IMR-90 (cell line): Measurements from ENCODE around the gene ANKMY1. TPM values are rescaled to one million over a fixed set of nuclear protein-coding genes. Genes with fewer than 3 reads are reported as not detected.

Source experiments
- ATAC-seq: fragments of 200-7000 bp; cut with Tn5 transposase; 2 replicates; pipeline ENCODE4 v1.9.1; 2020; ENCODE audit warnings: low read depth, mild to moderate bottlenecking, moderate library complexity
- BruUV-seq: library from RNA; stranded (reverse); fragments of 400-500 nt; replicated peaks from 2 replicates; lab custom pipeline; 2021; lab: Mats Ljungman, UMichigan
- CTCF ChIA-PET: fragments of 300-600 bp; formaldehyde crosslinking; extraction: SDS; loops from one replicate; lab custom pipeline; 2021; ENCODE audit warnings: antibody characterized with exemption; lab: Yijun Ruan, JAX
- POLR2A ChIA-PET: fragments of 300-600 bp; sonication (Branson Sonifier 250); formaldehyde crosslinking; loops from one replicate; lab custom pipeline; 2022; ENCODE audit warnings: antibody characterized with exemption; ENCODE audit not compliant: unreplicated experiment; lab: Charles Lee
- DNase-seq: peaks from one replicate; pipeline ENCODE4 v3.0.0; 2013
- H2AFZ ChIP-seq: replicated peaks from 2 replicates; pipeline ENCODE3; 2013; ENCODE audit warnings: low read length, mild to moderate bottlenecking; ENCODE audit not compliant: poor library complexity
- H2AK5ac ChIP-seq: 2 replicates; pipeline ENCODE4 v1.6.1; 2013; ENCODE audit warnings: low read depth, low read length, inconsistent platforms
- H2AK9ac ChIP-seq: replicated peaks from 2 replicates; pipeline ENCODE3; 2013; ENCODE audit warnings: mild to moderate bottlenecking, low read depth, low read length, moderate library complexity; ENCODE audit not compliant: poor library complexity
- H2BK120ac ChIP-seq: 2 replicates; pipeline ENCODE4 v1.6.1; 2013; ENCODE audit warnings: low read depth, low read length, inconsistent platforms
- H2BK15ac ChIP-seq: 3 replicates; pipeline ENCODE4 v1.6.1; 2013; ENCODE audit warnings: low read depth, low read length, inconsistent platforms
- H2BK20ac ChIP-seq: 2 replicates; pipeline ENCODE4 v1.6.1; 2013; ENCODE audit warnings: low read depth, mild to moderate bottlenecking, inconsistent platforms, low read length, moderate library complexity
- H2BK5ac ChIP-seq: 2 replicates; pipeline ENCODE4 v1.6.1; 2013; ENCODE audit warnings: mild to moderate bottlenecking, low read depth, low read length, inconsistent platforms; ENCODE audit not compliant: poor library complexity, severe bottlenecking
- H3K14ac ChIP-seq: replicated peaks from 2 replicates; pipeline ENCODE4 v1.6.1; 2013; ENCODE audit warnings: low read depth, low read length, inconsistent platforms
- H3K18ac ChIP-seq: 2 replicates; pipeline ENCODE4 v1.6.1; 2013; ENCODE audit warnings: low read depth, low read length, control low read depth
- H3K23ac ChIP-seq: 2 replicates; pipeline ENCODE4 v1.6.1; 2013; ENCODE audit warnings: low read depth, low read length, inconsistent platforms
- H3K27ac ChIP-seq: 2 replicates; pipeline ENCODE4 v1.5.1; 2013; ENCODE audit warnings: mild to moderate bottlenecking, control low read depth, low read length; ENCODE audit not compliant: insufficient read depth
- H3K27me3 ChIP-seq: 2 replicates; pipeline ENCODE4 v1.6.1; 2013; ENCODE audit warnings: low read length; ENCODE audit not compliant: control insufficient read depth, insufficient read depth
- H3K36me3 ChIP-seq: 2 replicates; pipeline ENCODE4 v1.6.1; 2013; ENCODE audit warnings: low read length, mixed read lengths; ENCODE audit not compliant: control insufficient read depth, insufficient read depth
- H3K4ac ChIP-seq: 2 replicates; pipeline ENCODE4 v1.6.1; 2013; ENCODE audit warnings: low read depth, low read length, inconsistent platforms
- H3K4me1 ChIP-seq: 2 replicates; pipeline ENCODE4 v1.6.1; 2013; ENCODE audit warnings: low read length, mixed read lengths; ENCODE audit not compliant: control insufficient read depth, insufficient read depth
- H3K4me2 ChIP-seq: 2 replicates; pipeline ENCODE4 v1.6.1; 2013; ENCODE audit warnings: low read depth, mild to moderate bottlenecking, control low read depth, low read length, moderate library complexity
- H3K4me3 ChIP-seq: 2 replicates; pipeline ENCODE4 v1.5.1; 2013; ENCODE audit warnings: low read depth, mild to moderate bottlenecking, control low read depth, low read length, moderate library complexity; ENCODE audit not compliant: insufficient read depth
- H3K56ac ChIP-seq: 2 replicates; pipeline ENCODE4 v1.6.1; 2013; ENCODE audit warnings: low read length, inconsistent platforms; ENCODE audit not compliant: insufficient read depth; ENCODE audit errors: extremely low read depth
- H3K79me1 ChIP-seq, 2 experiments: 2 replicates each; pipeline ENCODE4 v1.6.1; 2013; ENCODE audit warnings: low read length in 2 of 2, inconsistent platforms in 1 of 2, low read depth in 1 of 2
- H3K9ac ChIP-seq: 2 replicates; pipeline ENCODE4 v1.6.1; 2013; ENCODE audit warnings: low read depth, low read length, control low read depth
- H3K9me1 ChIP-seq: 2 replicates; pipeline ENCODE4 v1.6.1; 2013; ENCODE audit warnings: low read length, inconsistent platforms; ENCODE audit not compliant: insufficient read depth
- H3K9me3 ChIP-seq: 2 replicates; pipeline ENCODE4 v1.6.1; 2013; ENCODE audit warnings: low read length; ENCODE audit not compliant: control insufficient read depth, insufficient read depth
- H4K20me1 ChIP-seq: 2 replicates; pipeline ENCODE4 v1.6.1; 2013; ENCODE audit warnings: low read length, inconsistent platforms; ENCODE audit not compliant: insufficient read depth
- H4K5ac ChIP-seq: 2 replicates; pipeline ENCODE4 v1.6.1; 2013; ENCODE audit warnings: mild to moderate bottlenecking, low read depth, low read length, control low read depth
- H4K8ac ChIP-seq, 2 experiments: 2 replicates each; pipeline ENCODE4 v1.6.1; 2013; ENCODE audit warnings: low read depth in 2 of 2, low read length in 2 of 2, control low read depth in 1 of 2, inconsistent platforms in 1 of 2
- H4K91ac ChIP-seq: 2 replicates; pipeline ENCODE4 v1.6.1; 2013; ENCODE audit warnings: low read depth, low read length, inconsistent platforms; ENCODE audit not compliant: insufficient read depth
- NFE2L2 ChIP-seq: fragments of 150-350 bp; IDR thresholded peaks from 2 replicates; pipeline ENCODE4 v1.6.1; 2016; ENCODE audit warnings: low read depth, mild to moderate bottlenecking, low read length
- WGBS, 2 experiments: methylation state at CpG; one replicate each; pipeline versions ENCODE4 v1.1.5 to v1.1.7; 2013; ENCODE audit warnings: missing lambda C conversion rate in 2 of 2; ENCODE audit not compliant: insufficient read length in 1 of 2; ENCODE audit errors: extremely low coverage in 2 of 2; 5-methylcytosine and 5-hydroxymethylcytosine counted together
- dilution Hi-C: fragments of 300-500 bp; cut with HindIII; formaldehyde crosslinking; loops from one replicate; pipeline ENCODE4 v1.14.3; 2018; ENCODE audit warnings: low sequenced_read_pairs; ENCODE audit not compliant: unreplicated experiment
- in situ Hi-C: fragments of 300-500 bp; cut with MboI; formaldehyde crosslinking; loops from 3 replicates; pipeline ENCODE4 v1.14.3; 2019; ENCODE audit warnings: low sequenced_read_pairs, inconsistent platforms, mixed read lengths
- intact Hi-C: fragments of 100-400 bp; cut with micrococcal nuclease; formaldehyde crosslinking; loops from 2 replicates; pipeline ENCODE4 v1.10.0; 2022
- polyA plus RNA-seq, 3 experiments: library from polyadenylated mRNA; depleted of rRNA; stranded (reverse); fragments of >200 nt; gene quantifications; 2 replicates each; pipeline ENCODE4 v1.2.3, GENCODE V29; 2012; ENCODE audit warnings: low replicate concordance in 1 of 3
- total RNA-seq: library from RNA; depleted of rRNA; stranded (reverse); fragments of >200 nt; gene quantifications from 2 replicates; pipeline ENCODE4 v1.2.3, GENCODE V29; 2012

Gene ANKMY1
- total and polyA plus RNA-seq, 2 of the 4 experiments (the other 2 are of a cell fraction): 2.9 to 5.5 TPM

DNA sequence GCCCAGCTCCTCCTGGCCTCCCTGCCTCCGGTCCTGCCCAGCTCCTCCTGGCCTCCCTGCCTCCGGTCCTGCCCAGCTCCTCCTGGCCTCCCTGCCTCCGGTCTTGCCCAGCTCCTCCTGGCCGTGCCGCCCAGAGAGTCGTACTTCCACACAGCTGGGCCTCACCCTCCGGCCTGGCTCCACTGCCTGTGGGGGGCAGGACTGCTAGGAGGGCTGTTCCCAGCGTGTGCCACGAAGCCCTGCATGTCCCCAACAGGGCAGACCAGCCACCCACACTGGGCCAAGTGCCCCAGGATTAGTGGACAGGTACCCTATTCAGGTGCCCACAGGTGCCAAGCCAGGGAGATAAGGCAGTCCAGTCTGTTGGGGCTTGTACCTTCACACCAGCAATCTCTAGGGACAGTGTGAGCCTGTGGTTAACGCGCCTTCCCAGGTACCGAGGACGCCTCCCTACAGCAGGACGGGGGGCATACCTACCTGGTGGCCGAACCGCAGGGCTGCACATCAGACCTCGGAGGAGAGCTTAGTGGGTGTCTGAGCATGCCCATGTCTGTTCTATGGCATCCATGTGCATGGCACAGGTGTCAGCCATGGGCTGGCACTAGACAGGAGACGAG is 117.0 kb downstream of the ANKMY1 start:
- Histone ChIP-seq H2BK120ac (no peak overlapping the region), H4K8ac (no peak overlapping the region), H3K9me1 (peaks cover 4% of the 10 kb centered on the region; the same call in 1 of the 2 replicates), H3K4me3 (no peak overlapping the region), H2AFZ (peak overlapping the region; percentile 43), H4K91ac (no peak overlapping the region), H3K14ac (no peak overlapping the region), H3K18ac (no peak overlapping the region), H2BK15ac (no peak overlapping the region), H2BK20ac (no peak overlapping the region), H2AK5ac (no peak overlapping the region), H3K23ac (no peak overlapping the region), H3K9ac (no peak overlapping the region), H4K20me1 (peaks cover 92% of the 10 kb centered on the region), H3K4me1 (peaks cover 19% of the 10 kb centered on the region), H3K27me3 (no peaks in the 10 kb centered on the region), H3K4me2 (no peak overlapping the region), H2AK9ac (peak overlapping the region; percentile 28), H3K36me3 (peaks cover 21% of the 10 kb centered on the region), H3K4ac (no peak overlapping the region), H2BK5ac (no peak overlapping the region), H3K79me1 (peaks cover 12 to 73% of the 10 kb centered on the region in 2 experiments), H3K27ac (no peak overlapping the region), H4K5ac (no peak overlapping the region), H3K56ac (no peak overlapping the region), H3K9me3 (no peaks in the 10 kb centered on the region)
- CTCF ChIA-PET: no interaction called here
- 94% methylated on average over 8 of the region's 18 CpGs; no CpG with 5 or more reads in 1 of the 2 experiments for WGBS, 2 experiments
- no peak for TF ChIP-seq NFE2L2
- no peak for ATAC-seq
- in situ Hi-C loops (no loop called here), dilution Hi-C loops (no loop called here), intact Hi-C loops (no loop called here)
- no TSS peak for BruUV-seq
- DNase-seq: no peak
- POLR2A ChIA-PET: no interaction called here
